Brain microvascular endothelial cell (primary cell): ENCODE measurements around the gene RRAGC.
"Not testable (repeated sequence)": the region's sequence is repeated elsewhere in the genome, so short reads cannot be mapped to it uniquely, and the experiment has no call there.

Source experiments
- DNase-seq: peaks from one replicate; pipeline ENCODE4 v3.0.0-alpha.2; 2020
- H3K27ac ChIP-seq: fragments of 250-450 bp; sonication (Bioruptor Pico); 2 replicates; pipeline ENCODE4 v1.5.1; 2020; ENCODE audit warnings: mild to moderate bottlenecking, moderate library complexity
- H3K27me3 ChIP-seq: fragments of 250-450 bp; sonication (Bioruptor Pico); replicated peaks from 2 replicates; pipeline ENCODE4 v1.5.1; 2020; ENCODE audit warnings: mild to moderate bottlenecking
- H3K36me3 ChIP-seq: fragments of 250-450 bp; sonication (Bioruptor Pico); replicated peaks from 2 replicates; pipeline ENCODE4 v1.5.1; 2020; ENCODE audit warnings: mild to moderate bottlenecking
- H3K4me3 ChIP-seq: 2 replicates; pipeline ENCODE4 v1.5.1; 2011; ENCODE audit warnings: low read depth, mild to moderate bottlenecking, control low read depth, low read length, moderate library complexity
- in situ Hi-C: cut with HindIII; loops from 2 replicates; pipeline ENCODE4 v1.10.0; 2017; ENCODE audit warnings: low sequenced_read_pairs, low pct_ligation_motif_present
- TF ChIP-seq, protein P1 (sequence below): IDR thresholded peaks from 2 replicates; pipeline ENCODE4 v1.5.1; 2011; ENCODE audit warnings: low read depth, mild to moderate bottlenecking, moderate library complexity, low read length, control low read depth, inconsistent platforms; ENCODE audit errors: missing control alignments

Gene RRAGC

GRCh38 chr1:38848071-38848470 lies 11.5 kb downstream of the RRAGC start:
- in situ Hi-C loops, result no loop called here
- DNase-seq, result no peak
- no peaks in the 10 kb centered on the region for H3K27me3 ChIP-seq
- no peak overlapping the region for H3K4me3 ChIP-seq
- no peak overlapping the region for H3K27ac ChIP-seq
- H3K36me3 ChIP-seq, result peaks cover 46% of the 10 kb centered on the region
- TF ChIP-seq, protein P1, sequence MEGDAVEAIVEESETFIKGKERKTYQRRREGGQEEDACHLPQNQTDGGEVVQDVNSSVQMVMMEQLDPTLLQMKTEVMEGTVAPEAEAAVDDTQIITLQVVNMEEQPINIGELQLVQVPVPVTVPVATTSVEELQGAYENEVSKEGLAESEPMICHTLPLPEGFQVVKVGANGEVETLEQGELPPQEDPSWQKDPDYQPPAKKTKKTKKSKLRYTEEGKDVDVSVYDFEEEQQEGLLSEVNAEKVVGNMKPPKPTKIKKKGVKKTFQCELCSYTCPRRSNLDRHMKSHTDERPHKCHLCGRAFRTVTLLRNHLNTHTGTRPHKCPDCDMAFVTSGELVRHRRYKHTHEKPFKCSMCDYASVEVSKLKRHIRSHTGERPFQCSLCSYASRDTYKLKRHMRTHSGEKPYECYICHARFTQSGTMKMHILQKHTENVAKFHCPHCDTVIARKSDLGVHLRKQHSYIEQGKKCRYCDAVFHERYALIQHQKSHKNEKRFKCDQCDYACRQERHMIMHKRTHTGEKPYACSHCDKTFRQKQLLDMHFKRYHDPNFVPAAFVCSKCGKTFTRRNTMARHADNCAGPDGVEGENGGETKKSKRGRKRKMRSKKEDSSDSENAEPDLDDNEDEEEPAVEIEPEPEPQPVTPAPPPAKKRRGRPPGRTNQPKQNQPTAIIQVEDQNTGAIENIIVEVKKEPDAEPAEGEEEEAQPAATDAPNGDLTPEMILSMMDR, result no peak

DNA sequence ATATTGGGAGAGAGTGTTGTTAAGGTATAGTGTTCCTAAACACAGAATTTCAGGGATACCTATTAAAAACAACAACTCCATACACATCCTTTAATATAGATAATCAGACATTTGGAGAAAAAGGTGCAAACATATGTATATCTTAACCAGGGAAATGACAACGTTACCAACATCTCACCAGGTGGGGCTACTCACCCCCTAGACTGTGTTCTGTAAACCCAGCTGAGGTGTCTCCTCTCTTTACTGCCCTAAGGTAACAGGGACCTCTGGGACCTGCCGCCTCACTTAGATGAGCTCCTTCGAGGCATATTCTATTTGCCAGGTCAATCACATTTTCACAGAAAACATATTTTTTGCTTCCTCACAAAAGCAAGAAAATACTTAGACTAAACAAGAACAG lies 13.4 kb downstream of the RRAGC start:
- H3K27me3 ChIP-seq, result no peaks in the 10 kb centered on the region
- H3K4me3 ChIP-seq, result no peak overlapping the region
- DNase-seq, result no peak
- no peak overlapping the region for H3K27ac ChIP-seq
- TF ChIP-seq, protein P1, result no peak
- in situ Hi-C loops, result no loop called here
- peaks cover 32% of the 10 kb centered on the region for H3K36me3 ChIP-seq

DNA sequence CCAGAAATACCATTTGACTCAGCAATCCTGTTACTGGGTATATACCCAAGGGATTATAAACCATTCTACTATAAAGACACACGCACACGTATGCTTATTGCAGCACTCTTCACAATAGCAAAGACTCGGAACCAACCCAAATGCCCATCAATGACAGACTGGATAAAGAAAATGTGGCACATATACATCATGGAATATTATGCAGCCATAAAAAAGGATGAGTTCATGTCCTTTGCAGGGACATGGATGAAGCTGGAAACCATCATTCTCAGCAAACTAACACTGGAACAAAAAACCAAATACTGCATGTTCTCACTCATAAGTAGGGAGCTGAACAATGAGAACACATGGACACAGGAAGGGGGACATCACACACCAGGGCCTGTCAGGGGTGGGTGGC lies 14.5 kb downstream of the RRAGC start:
- in situ Hi-C loops, H3K27ac ChIP-seq, DNase-seq, H3K27me3 ChIP-seq, H3K4me3 ChIP-seq: not testable (repeated sequence)
- peaks cover 28% of the 10 kb centered on the region for H3K36me3 ChIP-seq

- Histone ChIP-seq H3K27me3 (no peaks in the 10 kb centered on the region), H3K27ac (no peak overlapping the region), H3K4me3 (no peak overlapping the region), H3K36me3 (peaks cover 22% of the 10 kb centered on the region)
- in situ Hi-C loops, result no loop called here
- TF ChIP-seq, protein P1, result no peak
- no peak for DNase-seq
These were observed 19.3 kb downstream of the RRAGC start for GRCh38 chr1:38840281-38840680.

GRCh38 chr1:38839363-38839762 lies 20.2 kb downstream of the RRAGC start:
- peaks cover 20% of the 10 kb centered on the region for H3K36me3 ChIP-seq
- no peak for DNase-seq
- no peaks in the 10 kb centered on the region for H3K27me3 ChIP-seq
- no peak overlapping the region for H3K4me3 ChIP-seq
- TF ChIP-seq, protein P1, result no peak
- in situ Hi-C loops, result no loop called here
- no peak overlapping the region for H3K27ac ChIP-seq

DNA sequence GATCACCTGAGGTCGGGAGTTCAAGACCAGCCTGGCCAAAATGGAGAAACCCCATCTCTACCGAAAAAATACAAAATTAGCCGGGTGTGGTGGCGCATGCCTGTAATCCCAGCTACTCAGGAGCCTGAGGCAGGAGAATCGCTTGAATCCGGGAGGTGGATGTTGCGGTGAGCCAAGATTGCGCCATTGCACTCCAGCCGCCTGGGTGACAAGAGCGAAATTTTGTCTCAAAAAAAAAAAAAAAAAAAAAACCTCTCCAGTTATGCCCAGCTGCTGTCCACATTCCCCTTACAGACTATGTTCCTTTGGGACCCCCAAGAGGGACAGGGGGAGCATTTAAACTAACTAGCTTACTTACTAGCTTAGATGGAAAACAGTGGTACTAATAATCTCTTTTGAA lies 23.3 kb downstream of the RRAGC start:
- H3K27me3 ChIP-seq, in situ Hi-C loops, DNase-seq, H3K4me3 ChIP-seq, H3K27ac ChIP-seq: not testable (repeated sequence)
- H3K36me3 ChIP-seq, result peaks cover 13% of the 10 kb centered on the region

DNA sequence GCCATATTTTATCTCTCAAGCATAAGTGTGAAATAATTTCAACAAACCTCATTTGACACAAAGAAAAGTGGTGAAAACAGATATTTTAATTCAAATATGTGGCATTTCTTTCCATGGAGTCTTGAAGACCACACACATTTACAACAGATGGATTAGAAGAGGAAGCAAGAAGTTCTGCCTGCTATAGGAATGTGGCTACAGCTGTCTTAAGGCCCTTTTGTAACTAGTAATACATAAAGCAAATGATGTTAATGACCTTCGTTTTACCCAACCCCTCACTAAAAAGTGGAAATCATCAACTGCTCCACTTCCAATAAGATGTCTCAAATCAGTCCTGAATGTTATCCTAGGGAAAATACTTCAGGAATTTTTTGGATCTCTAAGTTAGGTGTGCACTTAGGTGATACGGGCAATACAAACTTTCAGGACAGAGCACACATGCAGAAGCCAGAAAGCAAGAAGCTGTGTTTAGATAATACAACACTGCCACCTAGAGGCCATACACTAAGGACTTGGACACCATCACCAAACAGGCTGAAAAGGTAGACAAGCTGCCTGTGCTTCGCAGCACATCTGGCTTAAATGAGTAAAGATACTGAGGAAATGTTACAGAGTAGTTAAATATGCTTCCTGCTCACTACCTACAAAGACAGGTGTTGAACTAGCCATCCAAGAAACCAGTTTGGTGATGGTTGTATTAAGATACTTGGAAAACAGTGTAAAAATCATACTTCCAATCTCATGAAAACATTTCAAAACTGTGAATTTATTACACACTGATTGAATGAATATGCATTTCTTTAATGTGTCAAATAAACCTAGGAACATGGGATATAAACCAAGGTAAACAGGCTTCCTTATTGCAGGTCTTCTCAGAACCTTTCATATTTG lies 24.4 kb downstream of the RRAGC start:
- Histone ChIP-seq H3K36me3 (peaks cover 13% of the 10 kb centered on the region), H3K4me3 (no peak overlapping the region), H3K27me3 (peaks cover 12% of the 10 kb centered on the region), H3K27ac (no peak overlapping the region)
- peak; percentile 78 for DNase-seq
- TF ChIP-seq, protein P1, result peak; percentile 81
- in situ Hi-C loops, result no loop called here
